K562 (cell line): Measurements from ENCODE around the gene IMPACT.

Experiments used
- ETV6 ChIP-seq, 3 experiments: fragments of 150-350 bp in 1 of 3; sonication (generic) in 1 of 3; formaldehyde crosslinking in 1 of 3; IDR thresholded peaks; 2 replicates each; pipeline versions ENCODE4 v1.6.1 to v1.8.0; 2014 to 2022; ENCODE audit warnings: borderline replicate concordance in 2 of 3, low read depth in 2 of 3, antibody characterized with exemption in 1 of 3, low read length in 1 of 3, mild to moderate bottlenecking in 1 of 3, missing genetic modification reagents in 1 of 3
- FOXA3 ChIP-seq, 2 experiments: fragments of 450-650 bp in 1 of 2; sonication (generic) in 1 of 2; formaldehyde crosslinking; IDR thresholded peaks in 1 of 2; conservative IDR thresholded peaks in 1 of 2; 2 replicates each; pipeline versions ENCODE4 v1.4.0 to v1.8.0; 2020 to 2022; ENCODE audit warnings: mild to moderate bottlenecking in 2 of 2, missing genetic modification reagents in 1 of 2
- TBP ChIP-seq: optimal IDR thresholded peaks from 2 replicates; pipeline ENCODE3; 2011; ENCODE audit warnings: low read depth, low read length, improper control_type of control experiment
- TF ChIP-seq, protein P1 (sequence below): fragments of 450-650 bp; IDR thresholded peaks from 2 replicates; pipeline ENCODE4 v1.6.1; 2016; ENCODE audit warnings: missing biosample characterization, missing genetic modification characterization

DNA sequence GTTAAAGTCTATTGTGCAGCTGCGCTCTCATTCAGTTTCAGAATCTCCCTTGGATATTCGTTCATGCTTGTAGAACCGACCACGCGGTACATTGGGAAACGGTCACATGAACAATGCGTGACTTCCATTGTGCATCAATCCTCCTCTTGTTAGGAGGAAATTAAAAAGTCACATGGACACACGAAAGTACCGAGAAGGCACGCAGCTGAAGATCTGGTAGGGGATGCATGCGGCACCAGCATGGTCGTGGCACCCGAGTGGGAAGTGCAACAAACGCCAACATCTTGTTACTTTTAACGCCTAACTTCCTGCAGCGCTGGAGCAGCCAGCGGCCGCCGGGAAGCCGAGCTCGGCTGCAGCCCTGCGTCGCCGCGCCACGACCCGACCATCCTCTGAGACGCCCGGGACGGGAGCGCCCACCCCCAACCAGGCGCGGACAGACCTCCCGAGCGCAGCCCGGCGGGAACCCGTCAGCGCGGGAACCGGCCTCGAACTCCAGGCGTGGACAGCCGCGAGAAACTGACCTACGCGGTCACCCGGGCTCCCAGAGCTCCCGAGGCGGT lies 29.3 kb upstream of the IMPACT start:
- TF ChIP-seq ETV6 (IDR thresholded peaks at IDR 0.05; ENCODE audit: borderline replicate concordance in 1 of 2, low read depth in 2 of 2, low read length in 1 of 2) (no peak), ETV6 (CRISPR knock-in tag; IDR thresholded peaks at IDR 0.05; ENCODE audit: borderline replicate concordance) (no peak), TBP (no peak), FOXA3 (CRISPR knock-in tag; conservative IDR thresholded peaks at IDR 0.05 in 1 of 2, IDR thresholded peaks at IDR 0.05 in 1 of 2) (no peak)
- TF ChIP-seq, protein P1, sequence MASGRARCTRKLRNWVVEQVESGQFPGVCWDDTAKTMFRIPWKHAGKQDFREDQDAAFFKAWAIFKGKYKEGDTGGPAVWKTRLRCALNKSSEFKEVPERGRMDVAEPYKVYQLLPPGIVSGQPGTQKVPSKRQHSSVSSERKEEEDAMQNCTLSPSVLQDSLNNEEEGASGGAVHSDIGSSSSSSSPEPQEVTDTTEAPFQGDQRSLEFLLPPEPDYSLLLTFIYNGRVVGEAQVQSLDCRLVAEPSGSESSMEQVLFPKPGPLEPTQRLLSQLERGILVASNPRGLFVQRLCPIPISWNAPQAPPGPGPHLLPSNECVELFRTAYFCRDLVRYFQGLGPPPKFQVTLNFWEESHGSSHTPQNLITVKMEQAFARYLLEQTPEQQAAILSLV = no peak
